ENCODE results near the gene IL1RAPL1. TPM values are rescaled to one million over a fixed set of nuclear protein-coding genes. Genes with fewer than 3 reads are reported as not detected.
A peak's percentile ranks its signal among the peaks of the same experiment; 100 is the strongest.

IL1RAPL1 gene
- total and polyA plus RNA-seq, 2 experiments from 2014 or later: 0.18 to 0.49 TPM

DNA sequence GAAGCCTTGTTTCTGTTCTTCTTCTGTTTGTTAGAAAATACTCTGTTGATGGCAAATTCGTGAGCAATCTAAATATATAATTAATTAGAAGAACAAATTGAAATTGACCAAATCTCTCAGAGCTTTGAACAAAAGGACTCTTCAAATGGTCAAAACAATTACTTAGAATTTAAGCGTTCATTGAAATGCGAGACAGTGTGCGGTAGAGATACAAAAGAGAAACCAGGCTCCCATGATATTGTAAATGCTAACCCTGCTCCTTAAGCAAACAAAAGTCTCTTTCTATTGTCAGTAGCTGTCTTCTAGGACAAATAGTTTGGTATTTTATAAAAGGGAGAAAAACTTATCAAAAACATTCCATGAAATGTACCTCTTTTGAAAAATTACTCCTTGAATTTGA is 1174.8 kb downstream of the IL1RAPL1 start:
- Histone ChIP-seq H3K79me2 (replicated peaks; ENCODE audit: insufficient read depth) (no peaks in the 10 kb centered on the region), H3K4me1 (ENCODE audit: insufficient read depth) (peaks cover 3% of the 10 kb centered on the region; the same call in 1 of the 2 replicates), H3K4me2 (peak overlapping the region; percentile 66; the same call in 1 of the 2 replicates), H3K4me3 (no peak overlapping the region), H3K9me2 (ENCODE audit: insufficient read depth) (no peaks in the 10 kb centered on the region), H3F3A (replicated peaks; ENCODE audit: low read depth) (no peaks in the 10 kb centered on the region), H4K20me1 (replicated peaks; ENCODE audit: insufficient read depth) (no peaks in the 10 kb centered on the region), H3K27ac (ENCODE audit: low read depth) (no peak overlapping the region), H2AFZ (no peak overlapping the region), H3K36me3 (ENCODE audit: insufficient read depth) (no peaks in the 10 kb centered on the region), H3K27me3 (ENCODE audit: insufficient read depth) (no peaks in the 10 kb centered on the region)
- Mint-ChIP-seq H3K27me3 (ENCODE audit: insufficient read depth, low read depth, poor library complexity) (no peaks in the 10 kb centered on the region), H3K27ac (no peak overlapping the region), H3K36me3 (ENCODE audit: low read depth) (no peaks in the 10 kb centered on the region), H3K4me1 (peaks cover 8% of the 10 kb centered on the region; the same call in 2 of the 3 replicates), H3K9me3 (no peaks in the 10 kb centered on the region), H3K4me3 (no peak overlapping the region)
- ATAC-seq (no peak; the same call in 2 of the 3 replicates), DNase-seq (ENCODE audit: low spot score) (peak; percentile 5)
- TF ChIP-seq EZH2 (IDR thresholded peaks at IDR 0.05; ENCODE audit: low read depth, unreplicated experiment): no peak
- TF ChIP-seq ZNF114 (CRISPR knock-in tag; IDR thresholded peaks at IDR 0.05): no peak
- TF ChIP-seq STAT1 (IDR thresholded peaks at IDR 0.05; ENCODE audit: unreplicated experiment): no peak
- TF ChIP-seq, protein P1, sequence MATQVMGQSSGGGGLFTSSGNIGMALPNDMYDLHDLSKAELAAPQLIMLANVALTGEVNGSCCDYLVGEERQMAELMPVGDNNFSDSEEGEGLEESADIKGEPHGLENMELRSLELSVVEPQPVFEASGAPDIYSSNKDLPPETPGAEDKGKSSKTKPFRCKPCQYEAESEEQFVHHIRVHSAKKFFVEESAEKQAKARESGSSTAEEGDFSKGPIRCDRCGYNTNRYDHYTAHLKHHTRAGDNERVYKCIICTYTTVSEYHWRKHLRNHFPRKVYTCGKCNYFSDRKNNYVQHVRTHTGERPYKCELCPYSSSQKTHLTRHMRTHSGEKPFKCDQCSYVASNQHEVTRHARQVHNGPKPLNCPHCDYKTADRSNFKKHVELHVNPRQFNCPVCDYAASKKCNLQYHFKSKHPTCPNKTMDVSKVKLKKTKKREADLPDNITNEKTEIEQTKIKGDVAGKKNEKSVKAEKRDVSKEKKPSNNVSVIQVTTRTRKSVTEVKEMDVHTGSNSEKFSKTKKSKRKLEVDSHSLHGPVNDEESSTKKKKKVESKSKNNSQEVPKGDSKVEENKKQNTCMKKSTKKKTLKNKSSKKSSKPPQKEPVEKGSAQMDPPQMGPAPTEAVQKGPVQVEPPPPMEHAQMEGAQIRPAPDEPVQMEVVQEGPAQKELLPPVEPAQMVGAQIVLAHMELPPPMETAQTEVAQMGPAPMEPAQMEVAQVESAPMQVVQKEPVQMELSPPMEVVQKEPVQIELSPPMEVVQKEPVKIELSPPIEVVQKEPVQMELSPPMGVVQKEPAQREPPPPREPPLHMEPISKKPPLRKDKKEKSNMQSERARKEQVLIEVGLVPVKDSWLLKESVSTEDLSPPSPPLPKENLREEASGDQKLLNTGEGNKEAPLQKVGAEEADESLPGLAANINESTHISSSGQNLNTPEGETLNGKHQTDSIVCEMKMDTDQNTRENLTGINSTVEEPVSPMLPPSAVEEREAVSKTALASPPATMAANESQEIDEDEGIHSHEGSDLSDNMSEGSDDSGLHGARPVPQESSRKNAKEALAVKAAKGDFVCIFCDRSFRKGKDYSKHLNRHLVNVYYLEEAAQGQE (IDR thresholded peaks at IDR 0.05; ENCODE audit: unreplicated experiment): no peak
- no peak for TF ChIP-seq EZH2phosphoT487 (IDR thresholded peaks at IDR 0.05; ENCODE audit: unreplicated experiment)
- TF ChIP-seq, protein P2, sequence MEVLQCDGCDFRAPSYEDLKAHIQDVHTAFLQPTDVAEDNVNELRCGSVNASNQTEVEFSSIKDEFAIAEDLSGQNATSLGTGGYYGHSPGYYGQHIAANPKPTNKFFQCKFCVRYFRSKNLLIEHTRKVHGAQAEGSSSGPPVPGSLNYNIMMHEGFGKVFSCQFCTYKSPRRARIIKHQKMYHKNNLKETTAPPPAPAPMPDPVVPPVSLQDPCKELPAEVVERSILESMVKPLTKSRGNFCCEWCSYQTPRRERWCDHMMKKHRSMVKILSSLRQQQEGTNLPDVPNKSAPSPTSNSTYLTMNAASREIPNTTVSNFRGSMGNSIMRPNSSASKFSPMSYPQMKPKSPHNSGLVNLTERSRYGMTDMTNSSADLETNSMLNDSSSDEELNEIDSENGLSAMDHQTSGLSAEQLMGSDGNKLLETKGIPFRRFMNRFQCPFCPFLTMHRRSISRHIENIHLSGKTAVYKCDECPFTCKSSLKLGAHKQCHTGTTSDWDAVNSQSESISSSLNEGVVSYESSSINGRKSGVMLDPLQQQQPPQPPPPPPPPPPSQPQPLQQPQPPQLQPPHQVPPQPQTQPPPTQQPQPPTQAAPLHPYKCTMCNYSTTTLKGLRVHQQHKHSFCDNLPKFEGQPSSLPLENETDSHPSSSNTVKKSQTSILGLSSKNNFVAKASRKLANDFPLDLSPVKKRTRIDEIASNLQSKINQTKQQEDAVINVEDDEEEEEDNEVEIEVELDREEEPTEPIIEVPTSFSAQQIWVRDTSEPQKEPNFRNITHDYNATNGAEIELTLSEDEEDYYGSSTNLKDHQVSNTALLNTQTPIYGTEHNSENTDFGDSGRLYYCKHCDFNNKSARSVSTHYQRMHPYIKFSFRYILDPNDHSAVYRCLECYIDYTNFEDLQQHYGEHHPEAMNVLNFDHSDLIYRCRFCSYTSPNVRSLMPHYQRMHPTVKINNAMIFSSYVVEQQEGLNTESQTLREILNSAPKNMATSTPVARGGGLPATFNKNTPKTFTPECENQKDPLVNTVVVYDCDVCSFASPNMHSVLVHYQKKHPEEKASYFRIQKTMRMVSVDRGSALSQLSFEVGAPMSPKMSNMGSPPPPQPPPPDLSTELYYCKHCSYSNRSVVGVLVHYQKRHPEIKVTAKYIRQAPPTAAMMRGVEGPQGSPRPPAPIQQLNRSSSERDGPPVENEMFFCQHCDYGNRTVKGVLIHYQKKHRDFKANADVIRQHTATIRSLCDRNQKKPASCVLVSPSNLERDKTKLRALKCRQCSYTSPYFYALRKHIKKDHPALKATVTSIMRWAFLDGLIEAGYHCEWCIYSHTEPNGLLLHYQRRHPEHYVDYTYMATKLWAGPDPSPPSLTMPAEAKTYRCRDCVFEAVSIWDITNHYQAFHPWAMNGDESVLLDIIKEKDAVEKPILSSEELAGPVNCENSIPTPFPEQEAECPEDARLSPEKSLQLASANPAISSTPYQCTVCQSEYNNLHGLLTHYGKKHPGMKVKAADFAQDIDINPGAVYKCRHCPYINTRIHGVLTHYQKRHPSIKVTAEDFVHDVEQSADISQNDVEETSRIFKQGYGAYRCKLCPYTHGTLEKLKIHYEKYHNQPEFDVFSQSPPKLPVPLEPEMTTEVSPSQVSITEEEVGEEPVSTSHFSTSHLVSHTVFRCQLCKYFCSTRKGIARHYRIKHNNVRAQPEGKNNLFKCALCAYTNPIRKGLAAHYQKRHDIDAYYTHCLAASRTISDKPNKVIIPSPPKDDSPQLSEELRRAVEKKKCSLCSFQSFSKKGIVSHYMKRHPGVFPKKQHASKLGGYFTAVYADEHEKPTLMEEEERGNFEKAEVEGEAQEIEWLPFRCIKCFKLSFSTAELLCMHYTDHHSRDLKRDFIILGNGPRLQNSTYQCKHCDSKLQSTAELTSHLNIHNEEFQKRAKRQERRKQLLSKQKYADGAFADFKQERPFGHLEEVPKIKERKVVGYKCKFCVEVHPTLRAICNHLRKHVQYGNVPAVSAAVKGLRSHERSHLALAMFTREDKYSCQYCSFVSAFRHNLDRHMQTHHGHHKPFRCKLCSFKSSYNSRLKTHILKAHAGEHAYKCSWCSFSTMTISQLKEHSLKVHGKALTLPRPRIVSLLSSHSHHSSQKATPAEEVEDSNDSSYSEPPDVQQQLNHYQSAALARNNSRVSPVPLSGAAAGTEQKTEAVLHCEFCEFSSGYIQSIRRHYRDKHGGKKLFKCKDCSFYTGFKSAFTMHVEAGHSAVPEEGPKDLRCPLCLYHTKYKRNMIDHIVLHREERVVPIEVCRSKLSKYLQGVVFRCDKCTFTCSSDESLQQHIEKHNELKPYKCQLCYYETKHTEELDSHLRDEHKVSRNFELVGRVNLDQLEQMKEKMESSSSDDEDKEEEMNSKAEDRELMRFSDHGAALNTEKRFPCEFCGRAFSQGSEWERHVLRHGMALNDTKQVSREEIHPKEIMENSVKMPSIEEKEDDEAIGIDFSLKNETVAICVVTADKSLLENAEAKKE (CRISPR knock-in tag; IDR thresholded peaks at IDR 0.05): no peak
- TF ChIP-seq, protein P3, sequence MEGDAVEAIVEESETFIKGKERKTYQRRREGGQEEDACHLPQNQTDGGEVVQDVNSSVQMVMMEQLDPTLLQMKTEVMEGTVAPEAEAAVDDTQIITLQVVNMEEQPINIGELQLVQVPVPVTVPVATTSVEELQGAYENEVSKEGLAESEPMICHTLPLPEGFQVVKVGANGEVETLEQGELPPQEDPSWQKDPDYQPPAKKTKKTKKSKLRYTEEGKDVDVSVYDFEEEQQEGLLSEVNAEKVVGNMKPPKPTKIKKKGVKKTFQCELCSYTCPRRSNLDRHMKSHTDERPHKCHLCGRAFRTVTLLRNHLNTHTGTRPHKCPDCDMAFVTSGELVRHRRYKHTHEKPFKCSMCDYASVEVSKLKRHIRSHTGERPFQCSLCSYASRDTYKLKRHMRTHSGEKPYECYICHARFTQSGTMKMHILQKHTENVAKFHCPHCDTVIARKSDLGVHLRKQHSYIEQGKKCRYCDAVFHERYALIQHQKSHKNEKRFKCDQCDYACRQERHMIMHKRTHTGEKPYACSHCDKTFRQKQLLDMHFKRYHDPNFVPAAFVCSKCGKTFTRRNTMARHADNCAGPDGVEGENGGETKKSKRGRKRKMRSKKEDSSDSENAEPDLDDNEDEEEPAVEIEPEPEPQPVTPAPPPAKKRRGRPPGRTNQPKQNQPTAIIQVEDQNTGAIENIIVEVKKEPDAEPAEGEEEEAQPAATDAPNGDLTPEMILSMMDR (conservative IDR thresholded peaks at IDR 0.05; ENCODE audit: low read depth in 2 of 2): no peak
- no peak for TF ChIP-seq ZNF331 (CRISPR knock-in tag; IDR thresholded peaks at IDR 0.05; ENCODE audit: low read depth)
- TF ChIP-seq CREB1 (CRISPR knock-in tag; IDR thresholded peaks at IDR 0.05; ENCODE audit: low read depth): no peak
- TF ChIP-seq POLR2AphosphoS5 (IDR thresholded peaks at IDR 0.05; ENCODE audit: low read depth): no peak
- no peak for TF ChIP-seq JUNB (IDR thresholded peaks at IDR 0.05; ENCODE audit: unreplicated experiment)
- no peak for TF ChIP-seq NANOG (IDR thresholded peaks at IDR 0.05; ENCODE audit: borderline replicate concordance)
- TF ChIP-seq, protein P4, sequence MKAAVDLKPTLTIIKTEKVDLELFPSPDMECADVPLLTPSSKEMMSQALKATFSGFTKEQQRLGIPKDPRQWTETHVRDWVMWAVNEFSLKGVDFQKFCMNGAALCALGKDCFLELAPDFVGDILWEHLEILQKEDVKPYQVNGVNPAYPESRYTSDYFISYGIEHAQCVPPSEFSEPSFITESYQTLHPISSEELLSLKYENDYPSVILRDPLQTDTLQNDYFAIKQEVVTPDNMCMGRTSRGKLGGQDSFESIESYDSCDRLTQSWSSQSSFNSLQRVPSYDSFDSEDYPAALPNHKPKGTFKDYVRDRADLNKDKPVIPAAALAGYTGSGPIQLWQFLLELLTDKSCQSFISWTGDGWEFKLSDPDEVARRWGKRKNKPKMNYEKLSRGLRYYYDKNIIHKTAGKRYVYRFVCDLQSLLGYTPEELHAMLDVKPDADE (IDR thresholded peaks at IDR 0.05): no peak

Data from GM23338 (cell line).